GM19328 (cell line): Measurements from ENCODE around the gene FBRSL1.
"Not testable (repeated sequence)": the region's sequence is repeated elsewhere in the genome, so short reads cannot be mapped to it uniquely, and the experiment has no call there.

Experiments used
- ATAC-seq: cut with Tn5 transposase; IDR thresholded peaks from one replicate; pipeline ENCODE4 v1.9.1; 2021; ENCODE audit warnings: mild to moderate bottlenecking, moderate library complexity; ENCODE audit not compliant: unreplicated experiment

The FBRSL1 gene

DNA sequence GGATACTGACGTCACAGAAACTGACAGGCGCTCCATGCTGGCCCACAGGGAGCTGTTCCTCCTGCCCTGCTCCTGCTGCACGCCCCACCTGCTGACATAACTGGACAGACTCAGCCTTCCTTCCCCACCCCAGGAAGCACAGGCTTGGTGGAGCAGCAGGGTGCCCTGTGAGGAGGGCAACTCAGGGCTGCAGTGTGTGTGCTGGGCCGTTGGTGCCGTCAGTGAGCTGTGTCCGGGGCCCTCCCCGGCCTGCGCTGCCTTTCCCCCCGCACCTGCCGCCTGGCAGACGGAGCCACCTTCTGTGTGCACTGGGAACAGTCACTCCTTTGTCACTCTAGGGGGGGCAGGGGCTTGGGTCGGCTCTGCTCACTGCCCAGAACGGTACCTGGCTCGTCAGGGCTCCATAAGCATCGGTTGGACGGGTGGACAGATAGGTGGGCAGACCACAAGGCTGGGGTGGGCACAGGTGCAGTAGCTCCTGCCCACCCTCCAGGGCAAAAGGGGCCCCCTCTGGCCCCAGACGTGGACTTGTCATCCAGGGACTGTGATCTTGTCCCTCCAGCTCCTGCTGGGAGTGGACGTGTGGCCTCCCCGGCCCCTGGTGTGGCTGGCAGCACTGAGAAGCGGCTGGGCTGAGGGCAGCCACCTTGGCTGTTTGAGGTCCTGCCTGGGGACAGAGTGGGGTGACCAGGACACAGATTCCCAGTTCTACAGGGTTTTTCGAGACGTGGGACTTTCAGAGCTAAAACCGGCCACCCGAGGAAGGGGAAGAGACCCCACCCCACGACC lies 32.8 kb downstream of the FBRSL1 start:
- no peak for ATAC-seq

DNA sequence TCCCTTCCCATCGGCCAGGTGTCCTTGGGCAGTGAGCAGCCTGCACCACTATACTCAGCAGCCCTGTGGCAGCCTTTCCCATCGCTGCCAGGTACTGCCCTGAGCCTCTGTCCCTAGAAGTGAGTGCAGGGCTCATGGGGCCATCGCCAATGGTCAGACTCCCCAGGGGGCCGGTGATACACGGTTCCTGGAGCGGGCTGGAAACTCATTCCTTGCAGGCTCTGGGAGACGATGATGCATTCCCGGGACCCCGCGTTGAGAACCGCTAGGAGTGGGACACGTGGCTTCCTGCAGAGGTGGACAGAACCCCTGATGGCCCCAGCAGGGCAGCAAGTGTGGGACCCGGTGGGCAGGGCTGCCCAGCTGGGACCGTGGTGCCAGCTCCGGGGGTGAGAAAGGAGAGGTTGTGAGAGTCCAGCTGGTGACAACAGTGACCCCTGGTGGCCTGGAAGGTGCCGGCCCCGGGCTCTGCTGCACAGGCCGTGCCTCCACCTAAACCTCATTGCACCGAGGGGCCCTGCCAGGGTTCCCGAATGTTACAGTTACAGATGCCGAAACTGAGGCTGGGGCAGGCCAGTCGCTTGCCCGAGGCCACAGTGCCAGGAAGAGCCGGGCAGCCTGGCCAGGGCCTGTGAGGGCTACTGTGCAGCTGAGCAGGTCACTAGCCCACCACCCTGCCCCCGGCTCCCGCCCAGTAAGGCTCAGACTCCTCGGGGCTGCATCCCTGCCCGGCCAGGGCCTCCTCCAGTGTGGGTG lies 33.8 kb downstream of the FBRSL1 start:
- no peak for ATAC-seq

DNA sequence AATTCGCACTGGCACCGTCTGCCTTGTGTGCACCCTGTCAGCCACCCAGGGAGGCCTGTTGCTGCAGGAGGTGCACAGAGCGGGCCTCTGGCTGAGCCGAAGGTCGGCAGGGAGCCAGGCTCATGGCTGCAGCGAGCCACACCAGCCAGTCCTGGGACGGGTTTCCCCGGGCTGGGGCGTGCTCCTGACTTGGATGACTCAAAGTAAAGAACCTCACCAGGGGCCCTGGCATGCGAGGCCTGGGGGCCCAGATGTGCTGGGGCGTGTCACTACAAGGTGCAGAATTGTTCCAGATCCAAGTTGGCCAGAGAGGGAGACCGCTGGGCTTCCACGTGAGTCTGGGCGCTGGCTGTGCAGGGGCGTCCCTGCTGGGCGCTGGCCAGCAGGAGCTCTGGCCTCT lies 34.5 kb downstream of the FBRSL1 start:
- ATAC-seq: no peak

DNA sequence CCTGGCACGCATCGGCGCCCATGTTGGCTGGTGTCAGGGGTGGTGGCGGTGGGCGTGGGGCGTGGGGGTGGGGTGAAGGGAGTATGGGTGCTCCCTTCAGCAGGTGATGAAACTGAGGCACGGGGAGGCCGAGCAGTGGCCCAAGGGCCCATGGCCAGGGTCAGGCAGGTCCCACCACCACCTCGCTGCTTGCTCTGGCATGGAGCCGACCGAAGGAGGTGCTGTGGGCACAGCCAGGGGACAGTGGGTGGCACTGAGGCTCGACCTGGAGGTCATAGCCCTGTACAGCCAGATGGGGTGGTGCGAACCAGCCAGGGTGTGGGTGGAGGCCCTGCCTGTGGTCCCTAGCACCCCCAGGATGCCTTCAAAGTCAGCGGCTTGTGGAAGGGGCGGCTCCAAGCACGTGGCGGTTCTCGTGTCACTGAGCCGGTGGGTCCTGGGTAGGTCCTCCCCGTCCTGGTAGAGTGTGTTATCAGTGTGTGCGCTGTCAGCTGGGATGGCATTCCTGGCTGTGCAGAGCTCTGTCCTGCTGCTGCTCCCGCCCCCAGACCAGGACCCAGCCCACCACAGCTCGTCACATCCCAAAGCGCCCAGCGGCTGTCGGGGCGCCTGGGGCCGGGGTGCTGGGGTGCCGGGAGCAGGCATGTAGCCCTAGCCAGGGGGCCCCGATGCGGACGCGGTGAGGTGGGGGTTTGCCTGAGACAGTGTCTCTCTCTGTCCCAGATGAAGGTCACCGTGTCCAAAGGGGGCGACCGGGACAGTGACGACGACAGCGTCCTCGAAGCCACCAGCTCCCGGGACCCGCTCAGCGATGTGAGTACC lies 35.3 kb downstream of the FBRSL1 start:
- ATAC-seq: no peak

DNA sequence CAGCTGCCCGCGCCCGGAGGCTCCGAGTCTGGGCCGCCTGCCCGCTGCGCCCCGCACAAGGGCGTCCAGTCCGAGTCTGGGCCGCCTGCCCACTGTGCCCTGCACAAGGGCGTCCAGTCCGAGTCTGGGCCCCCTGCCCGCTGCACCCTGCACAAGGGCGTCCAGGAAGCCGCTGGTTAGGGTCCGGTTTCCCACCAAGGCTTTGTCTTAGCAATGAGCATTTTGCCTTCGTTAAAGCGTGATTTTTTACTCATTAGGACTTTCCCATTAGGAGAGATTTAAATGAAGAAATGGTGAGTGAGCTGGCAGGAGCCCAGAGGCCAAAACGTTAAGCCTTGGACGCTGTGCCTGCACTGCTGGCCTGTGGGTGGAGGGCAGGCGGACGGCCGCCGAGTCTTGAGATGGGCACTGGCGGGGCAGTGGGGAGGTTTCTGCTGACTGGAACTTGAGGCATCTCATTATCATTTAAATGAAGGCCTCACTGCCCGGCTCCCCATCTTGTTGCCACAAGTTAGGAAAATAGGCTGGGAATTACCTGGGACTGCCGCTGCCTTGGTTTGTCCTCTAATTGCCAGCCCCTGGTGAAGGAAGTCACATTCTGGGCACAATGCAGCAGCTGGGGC lies 36.0 kb downstream of the FBRSL1 start:
- no peak for ATAC-seq

DNA sequence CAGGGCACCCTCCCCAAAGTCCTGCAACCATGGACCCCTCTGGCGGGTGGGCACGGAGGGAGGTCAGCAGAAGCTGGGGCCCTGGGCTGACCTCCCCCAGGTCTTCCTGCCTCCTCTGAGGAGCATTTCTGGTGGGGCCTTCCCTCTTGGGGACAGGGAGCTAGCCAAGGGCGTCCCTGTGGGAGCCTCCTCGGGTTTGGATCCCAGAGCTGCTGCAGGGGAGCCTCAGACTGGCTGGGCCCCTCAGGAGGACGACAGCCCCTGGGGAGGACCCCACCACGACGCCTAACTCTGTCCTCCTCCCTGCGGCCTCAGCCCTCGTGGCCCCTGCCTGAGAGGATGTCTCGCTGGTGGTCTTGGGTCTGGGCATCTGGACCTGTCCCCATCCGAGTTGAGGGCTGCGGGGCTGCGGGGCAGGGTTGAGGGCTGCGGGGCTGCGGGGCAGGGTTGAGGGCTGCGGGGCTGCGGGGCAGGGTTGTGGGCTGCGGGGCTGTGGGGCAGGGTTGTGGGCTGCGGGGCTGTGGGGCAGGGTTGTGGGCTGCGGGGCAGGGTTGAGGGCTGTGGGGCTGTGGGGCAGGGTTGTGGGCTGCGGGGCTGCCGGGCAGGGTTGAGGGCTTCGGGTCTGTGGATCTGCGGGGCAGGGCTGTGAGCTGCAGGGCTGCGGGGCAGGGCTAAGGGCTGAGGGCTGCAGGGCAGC lies 37.4 kb downstream of the FBRSL1 start:
- no peak for ATAC-seq

DNA sequence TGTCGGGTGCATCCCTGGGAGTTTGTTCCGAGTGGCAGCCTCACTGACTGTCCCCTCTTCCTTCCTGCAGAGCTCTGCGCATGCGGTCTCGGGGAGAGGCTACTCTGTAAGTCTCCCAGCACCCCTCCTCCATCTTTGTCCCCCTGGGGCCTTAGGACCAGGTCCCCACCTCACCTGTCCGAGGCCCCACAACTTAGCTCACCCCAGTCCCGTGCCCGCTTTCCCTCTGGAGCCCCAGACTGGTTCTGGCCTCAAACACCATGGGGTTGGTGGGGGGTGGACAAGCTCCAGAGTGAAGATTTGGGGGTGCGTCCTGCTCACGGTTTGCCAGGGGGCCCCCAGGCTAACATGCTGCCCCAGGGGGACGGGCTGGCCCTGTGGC lies 37.9 kb downstream of the FBRSL1 start:
- ATAC-seq: no peak

DNA sequence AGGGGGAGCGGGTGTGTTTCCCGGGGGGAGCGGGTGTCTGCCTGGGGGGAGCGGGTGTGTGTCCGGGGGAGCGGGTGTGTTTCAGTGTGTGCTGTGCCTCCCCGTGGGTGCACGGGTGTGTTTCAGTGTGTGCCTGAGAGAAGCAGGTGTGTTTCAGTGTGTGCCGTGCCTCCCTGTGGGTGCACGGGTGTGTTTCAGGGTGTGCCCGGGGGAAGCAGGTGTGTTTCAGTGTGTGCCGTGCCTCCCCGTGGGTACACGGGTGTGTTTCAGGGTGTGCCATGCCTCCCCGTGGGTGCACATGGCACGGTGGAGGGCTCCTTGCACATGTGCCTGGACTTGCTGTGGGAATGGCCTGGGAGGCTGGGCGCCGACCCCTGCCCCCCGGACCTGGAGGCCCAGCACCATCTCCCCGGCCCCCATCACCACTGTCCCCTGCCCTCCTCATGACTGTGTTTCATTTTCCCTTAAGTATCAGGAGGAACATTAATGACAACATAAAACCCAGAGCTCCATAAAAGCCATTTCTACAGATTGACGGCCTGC lies 38.7 kb downstream of the FBRSL1 start:
- ATAC-seq: no peak

DNA sequence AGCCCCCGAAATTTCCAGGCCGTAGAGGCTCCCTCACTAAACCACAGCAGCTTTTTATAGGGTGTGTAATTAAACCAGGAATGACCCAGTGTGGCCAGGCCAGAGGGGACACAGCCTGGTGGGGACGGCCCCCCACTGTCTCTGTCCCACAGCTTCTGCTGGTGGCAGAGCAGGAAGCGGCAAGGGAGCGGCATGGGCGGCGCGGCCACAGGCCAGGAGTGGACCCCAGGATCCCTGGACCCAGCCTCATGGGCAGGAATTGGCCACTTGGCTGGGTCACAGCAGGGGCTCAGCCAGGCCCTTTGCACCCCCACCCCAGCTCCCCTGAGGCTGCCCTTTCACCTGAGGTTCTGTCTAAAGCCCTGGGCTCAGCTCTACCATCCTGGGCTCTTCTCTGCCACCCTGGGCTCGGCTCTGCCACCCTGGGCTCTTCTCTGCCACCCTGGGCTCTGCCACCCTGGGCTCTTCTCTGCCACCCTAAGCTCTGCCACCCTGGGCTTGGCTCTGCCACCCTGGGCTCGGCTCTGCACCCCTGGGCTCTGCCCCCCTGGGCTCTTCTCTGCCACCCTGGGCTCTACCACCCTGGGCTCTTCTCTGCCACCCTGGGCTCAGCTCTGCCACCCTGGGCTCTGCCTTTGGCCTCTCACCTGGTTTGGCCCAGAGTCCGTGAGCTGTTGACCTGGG lies 39.3 kb downstream of the FBRSL1 start:
- no peak for ATAC-seq

DNA sequence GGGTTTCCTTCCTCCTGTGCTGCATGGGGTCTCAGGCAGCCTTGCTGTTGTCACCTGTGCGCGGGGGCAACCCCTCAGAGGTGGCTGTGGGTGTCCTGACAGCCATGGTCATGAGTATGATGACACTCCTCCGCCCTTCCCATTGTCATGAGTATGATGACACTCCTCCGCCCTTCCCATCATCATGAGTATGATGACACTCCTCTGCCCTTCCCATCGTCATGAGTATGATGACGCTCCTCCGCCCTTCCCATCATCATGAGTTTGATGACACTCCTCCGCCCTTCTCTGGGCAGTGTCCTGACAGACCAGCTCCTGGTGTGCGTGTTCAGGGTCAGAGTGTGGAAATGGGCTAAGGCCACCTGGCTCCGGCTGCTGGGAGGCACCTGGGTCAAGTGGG lies 40.0 kb downstream of the FBRSL1 start:
- ATAC-seq: no peak

DNA sequence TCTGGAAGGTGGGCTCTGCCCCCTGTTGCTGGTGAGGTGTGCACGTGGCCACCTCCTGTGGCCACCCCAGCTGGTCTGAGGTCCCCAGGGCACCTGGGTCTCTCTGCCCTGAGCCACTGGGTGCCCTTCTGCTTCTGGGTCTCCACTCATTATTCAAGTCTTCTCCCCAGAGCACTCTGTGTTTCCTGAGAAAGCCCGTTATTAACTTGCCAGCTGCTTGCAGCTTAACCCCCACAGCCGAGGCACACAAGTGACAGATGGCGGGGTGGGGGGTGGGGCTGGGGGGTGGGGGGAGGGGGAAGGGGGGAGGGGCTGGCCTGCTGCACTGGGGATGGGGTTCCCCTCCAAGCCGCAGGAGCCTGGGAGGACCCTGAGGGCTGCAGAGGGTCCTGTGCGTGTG lies 40.5 kb downstream of the FBRSL1 start:
- ATAC-seq: no peak

DNA sequence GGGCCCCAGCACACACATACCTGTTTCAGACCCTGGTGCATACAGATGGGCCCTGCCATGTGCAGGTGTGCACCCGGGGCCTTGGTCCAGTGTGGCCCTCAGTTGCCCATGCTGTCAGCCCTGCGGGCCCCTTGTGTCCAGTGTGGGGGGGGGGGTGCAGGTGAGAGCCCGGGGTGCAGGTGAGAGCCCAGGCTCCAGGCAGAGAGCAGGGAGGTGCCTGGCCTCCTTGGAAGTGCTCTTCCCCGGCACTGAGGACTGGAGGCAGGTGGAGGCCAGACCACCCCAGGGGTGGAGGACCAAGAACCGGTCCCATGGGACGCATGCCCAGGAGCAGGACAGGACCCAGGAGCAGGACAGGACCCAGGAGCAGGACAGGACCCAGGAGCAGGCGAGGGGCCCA lies 40.9 kb downstream of the FBRSL1 start:
- ATAC-seq: no peak

DNA sequence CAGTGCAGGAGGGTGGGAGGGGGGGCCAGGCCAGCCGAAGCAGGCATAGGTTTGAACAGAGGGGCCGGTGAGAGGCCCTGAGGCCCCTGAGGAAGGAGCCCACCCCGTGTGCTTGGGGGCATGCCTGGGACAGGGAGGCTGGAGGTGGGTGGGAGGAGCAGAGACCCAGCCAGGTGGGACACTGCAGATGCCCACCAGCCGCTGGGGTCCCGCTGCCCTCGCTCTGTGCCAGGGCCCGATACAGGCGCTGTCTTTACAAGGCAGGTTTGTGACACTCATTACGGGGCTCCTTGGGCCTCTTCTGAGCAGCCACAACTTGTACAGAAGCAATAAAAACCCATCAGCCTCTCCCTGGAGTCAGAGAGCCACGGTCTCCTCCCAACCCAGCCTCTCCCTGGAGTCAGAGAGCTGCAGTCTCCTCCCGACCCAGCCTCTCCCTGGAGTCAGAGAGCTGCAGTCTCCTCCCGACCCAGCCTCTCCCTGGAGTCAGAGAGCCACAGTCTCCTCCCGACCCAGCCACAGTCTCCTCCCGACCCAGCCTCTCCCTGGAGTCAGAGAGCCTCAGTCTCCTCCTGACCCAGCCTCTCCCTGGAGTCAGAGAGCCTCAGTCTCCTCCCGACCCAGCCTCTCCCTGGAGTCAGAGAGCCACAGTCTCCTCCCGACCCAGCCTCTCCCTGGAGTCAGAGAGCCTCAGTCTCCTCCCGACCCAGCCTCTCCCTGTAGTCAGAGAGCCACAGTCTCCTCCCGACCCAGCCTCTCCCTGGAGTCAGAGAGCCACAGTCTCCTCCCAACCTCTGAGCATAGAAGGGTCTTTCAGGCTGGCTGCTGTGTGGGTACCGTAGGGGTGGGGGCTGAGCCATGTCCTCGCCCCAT lies 43.0 kb downstream of the FBRSL1 start:
- not testable (repeated sequence) for ATAC-seq

DNA sequence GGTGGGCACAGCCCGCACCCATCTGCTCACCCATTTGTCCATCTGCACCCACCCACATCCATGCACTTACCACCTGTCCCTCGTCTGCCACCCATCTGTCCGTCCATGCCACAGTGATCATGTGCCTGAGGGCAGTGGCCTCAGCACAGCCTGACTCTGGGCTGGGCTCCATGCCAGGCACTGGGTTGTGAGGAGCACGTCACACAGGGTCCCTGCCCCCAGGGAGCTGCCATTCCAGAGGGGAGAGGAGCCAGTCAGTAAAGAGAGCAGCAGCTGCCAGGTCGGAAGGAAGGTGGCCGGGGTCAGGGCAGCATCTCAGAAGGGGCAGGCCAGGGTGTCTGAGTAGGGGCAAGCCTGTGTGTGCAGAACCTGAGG lies 43.6 kb downstream of the FBRSL1 start:
- ATAC-seq: no peak

DNA sequence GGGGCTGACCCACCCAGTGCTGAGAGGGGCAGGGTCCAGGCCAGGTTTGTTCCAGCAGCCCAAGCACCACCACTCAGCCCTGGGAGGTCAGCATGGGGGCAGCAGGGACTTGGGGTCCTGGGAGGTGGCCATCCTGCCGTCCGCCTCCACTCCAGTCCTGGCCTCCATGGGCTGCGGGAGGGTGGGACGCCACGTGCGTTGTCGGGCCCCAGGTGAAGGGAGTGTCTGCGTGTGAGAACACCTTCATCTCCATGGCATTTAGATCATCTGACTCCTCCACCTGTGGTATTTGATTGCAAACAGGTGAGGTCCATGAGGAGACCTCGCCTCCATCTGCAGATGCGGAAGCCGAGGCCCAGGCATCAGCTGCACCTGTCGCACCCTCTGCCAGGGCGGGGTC lies 44.1 kb downstream of the FBRSL1 start:
- no peak for ATAC-seq

DNA sequence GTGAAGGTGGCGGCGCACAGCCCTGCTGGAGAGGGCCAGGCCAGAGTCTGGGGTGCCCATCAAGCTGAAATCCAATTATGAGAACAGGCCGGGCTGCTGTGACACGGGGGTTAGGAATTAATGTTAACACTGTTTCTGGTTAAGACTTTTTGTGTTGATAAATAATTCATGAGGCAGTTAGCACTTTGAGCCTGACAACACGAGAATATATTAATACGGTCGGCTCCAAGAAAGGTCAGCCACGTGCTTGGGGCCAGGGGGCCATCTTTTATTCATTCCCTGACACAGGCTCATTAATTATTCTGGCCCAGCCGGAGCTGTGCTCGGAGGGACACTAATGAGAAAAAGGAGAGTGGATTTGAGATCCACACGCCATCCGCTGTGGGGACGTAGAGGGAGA lies 45.1 kb downstream of the FBRSL1 start:
- ATAC-seq: no peak

DNA sequence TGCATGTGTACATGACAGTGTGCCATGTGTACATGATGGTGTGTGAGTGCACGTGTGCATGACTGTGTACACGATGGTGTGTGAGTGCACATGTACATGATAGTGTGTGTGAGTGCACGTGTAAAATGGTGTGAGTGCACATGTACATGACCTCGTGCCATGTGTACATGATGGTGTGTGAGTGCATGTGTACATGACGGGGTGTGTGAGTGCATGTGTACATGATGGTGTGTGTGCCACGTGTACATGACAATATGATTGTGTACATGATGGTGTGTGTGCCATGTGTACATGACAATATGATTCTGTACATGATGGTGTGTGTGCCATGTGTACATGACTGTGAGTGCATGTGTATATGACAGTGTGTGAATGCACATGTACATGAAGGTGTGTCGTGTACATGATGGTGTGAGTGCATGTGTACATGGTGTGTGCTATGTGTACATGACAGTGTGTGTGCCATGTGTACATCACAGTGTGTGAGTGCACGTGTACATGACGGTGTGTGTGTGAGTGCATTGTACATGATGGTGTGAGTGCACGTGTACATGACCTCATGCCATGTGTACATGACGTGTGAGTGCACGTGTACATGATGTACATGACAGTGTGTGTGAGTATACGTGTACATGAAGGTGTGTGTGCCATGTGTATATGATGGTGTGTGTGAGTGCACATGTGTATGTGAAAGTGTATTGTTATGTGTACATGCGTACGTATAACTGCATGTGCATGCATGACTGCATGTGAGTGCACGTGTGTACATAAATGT lies 46.3 kb downstream of the FBRSL1 start:
- no peak for ATAC-seq

DNA sequence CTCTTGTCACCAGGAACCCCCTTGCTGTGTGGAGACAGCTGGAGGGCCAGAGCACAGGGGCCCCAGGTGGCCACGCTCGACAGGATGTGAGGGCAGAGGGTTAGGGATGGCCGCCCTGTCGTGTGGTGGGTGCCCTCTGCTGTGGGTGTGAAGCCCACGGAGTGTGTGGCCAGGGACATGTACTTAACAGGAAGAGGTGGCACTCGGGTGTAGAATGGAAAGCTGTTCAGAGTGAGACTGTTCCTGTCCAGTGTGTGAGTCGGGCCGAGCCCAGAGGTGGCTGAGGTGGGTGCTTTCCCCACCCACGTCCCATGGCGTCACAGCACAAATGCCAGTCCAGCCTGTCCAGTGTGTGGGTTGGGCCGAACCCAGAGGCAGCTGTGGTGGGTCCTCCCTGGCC lies 47.1 kb downstream of the FBRSL1 start:
- ATAC-seq: no peak
